ENCODE measurements around the gene DLG2.
A peak's percentile ranks its signal among the peaks of the same experiment; 100 is the strongest.

The DLG2 gene

GRCh38 chr11:84558085-84558905 lies 1068.8 kb downstream of the DLG2 start:
- H3K9ac ChIP-seq (ENCODE audit: low read length): no peak overlapping the region
- H3K27me3 ChIP-seq (replicated peaks; ENCODE audit: insufficient read depth, low read length): no peaks in the 10 kb centered on the region
- H3K9me3 ChIP-seq (replicated peaks; ENCODE audit: insufficient read depth, low read length): no peaks in the 10 kb centered on the region
- peak; percentile 76 for DNase-seq
- H3K4me1 ChIP-seq (ENCODE audit: low read length): no peaks in the 10 kb centered on the region
- no peaks in the 10 kb centered on the region for H3F3A ChIP-seq (ENCODE audit: insufficient read depth, low read length)
- no peak overlapping the region for H3K4me2 ChIP-seq (ENCODE audit: low read depth, low read length)
- no peak overlapping the region for H2AFZ ChIP-seq (ENCODE audit: low read length)
- no peak overlapping the region for H3K4me3 ChIP-seq (ENCODE audit: low read length)
- H3K36me3 ChIP-seq (replicated peaks; ENCODE audit: insufficient read depth, low read length): no peaks in the 10 kb centered on the region
- no peaks in the 10 kb centered on the region for H4K20me1 ChIP-seq (ENCODE audit: insufficient read depth, low read length)
- no peaks in the 10 kb centered on the region for H3K79me2 ChIP-seq (ENCODE audit: low read length)
- no peaks in the 10 kb centered on the region for H3K9me2 ChIP-seq (replicated peaks; ENCODE audit: insufficient read depth, low read length)
- TF ChIP-seq CTCF (IDR thresholded peaks at IDR 0.05; ENCODE audit: low read length) (peak; percentile 71), EZH2phosphoT487 (IDR thresholded peaks at IDR 0.05; ENCODE audit: low read length) (no peak)
- H3K27ac ChIP-seq (ENCODE audit: low read length): no peak overlapping the region

- DNase-seq: no peak
- no peak overlapping the region for H3K9ac ChIP-seq (ENCODE audit: low read length)
- H4K20me1 ChIP-seq (ENCODE audit: insufficient read depth, low read length): no peaks in the 10 kb centered on the region
- no peaks in the 10 kb centered on the region for H3K79me2 ChIP-seq (ENCODE audit: low read length)
- H2AFZ ChIP-seq (ENCODE audit: low read length): no peak overlapping the region
- H3K36me3 ChIP-seq (replicated peaks; ENCODE audit: insufficient read depth, low read length): no peaks in the 10 kb centered on the region
- H3K27ac ChIP-seq (ENCODE audit: low read length): no peak overlapping the region
- no peaks in the 10 kb centered on the region for H3K27me3 ChIP-seq (replicated peaks; ENCODE audit: insufficient read depth, low read length)
- H3K4me2 ChIP-seq (ENCODE audit: low read depth, low read length): no peak overlapping the region
- no peaks in the 10 kb centered on the region for H3F3A ChIP-seq (ENCODE audit: insufficient read depth, low read length)
- H3K9me3 ChIP-seq (replicated peaks; ENCODE audit: insufficient read depth, low read length): no peaks in the 10 kb centered on the region
- H3K9me2 ChIP-seq (replicated peaks; ENCODE audit: insufficient read depth, low read length): no peaks in the 10 kb centered on the region
- TF ChIP-seq EZH2 (optimal IDR thresholded peaks at IDR 0.05; ENCODE audit: low read depth, low read length): no peak
- H3K4me1 ChIP-seq (ENCODE audit: low read length): 0 out of 2 replicates have a peak, but pooled peaks cover 5% of the 10 kb centered on the region
- H3K4me3 ChIP-seq (ENCODE audit: low read length): no peak overlapping the region
These were observed 1074.4 kb downstream of the DLG2 start for GRCh38 chr11:84552791-84553190.

- no peak overlapping the region for H3K27ac ChIP-seq (ENCODE audit: low read length)
- DNase-seq: peak; percentile 46
- no peaks in the 10 kb centered on the region for H4K20me1 ChIP-seq (ENCODE audit: insufficient read depth, low read length)
- no peak overlapping the region for H3K9ac ChIP-seq (ENCODE audit: low read length)
- no peaks in the 10 kb centered on the region for H3K79me2 ChIP-seq (ENCODE audit: low read length)
- 0 out of 2 replicates have a peak, but pooled peaks cover 5% of the 10 kb centered on the region for H3K4me1 ChIP-seq (ENCODE audit: low read length)
- no peaks in the 10 kb centered on the region for H3K9me3 ChIP-seq (replicated peaks; ENCODE audit: insufficient read depth, low read length)
- no peak overlapping the region for H2AFZ ChIP-seq (ENCODE audit: low read length)
- no peaks in the 10 kb centered on the region for H3K36me3 ChIP-seq (replicated peaks; ENCODE audit: insufficient read depth, low read length)
- H3F3A ChIP-seq (ENCODE audit: insufficient read depth, low read length): no peaks in the 10 kb centered on the region
- no peak overlapping the region for H3K4me3 ChIP-seq (ENCODE audit: low read length)
- TF ChIP-seq CTCF (IDR thresholded peaks at IDR 0.05; ENCODE audit: low read length) (no peak), EZH2phosphoT487 (IDR thresholded peaks at IDR 0.05; ENCODE audit: low read length) (no peak), EZH2 (optimal IDR thresholded peaks at IDR 0.05; ENCODE audit: low read depth, low read length) (no peak)
- no peaks in the 10 kb centered on the region for H3K9me2 ChIP-seq (replicated peaks; ENCODE audit: insufficient read depth, low read length)
- no peak overlapping the region for H3K4me2 ChIP-seq (ENCODE audit: low read depth, low read length)
- H3K27me3 ChIP-seq (replicated peaks; ENCODE audit: insufficient read depth, low read length): no peaks in the 10 kb centered on the region
These were observed 1077.9 kb downstream of the DLG2 start for GRCh38 chr11:84549217-84549616.

GRCh38 chr11:84544566-84544965 lies 1082.6 kb downstream of the DLG2 start:
- Histone ChIP-seq H3K27me3 (replicated peaks; ENCODE audit: insufficient read depth, low read length) (no peaks in the 10 kb centered on the region), H3K9me3 (replicated peaks; ENCODE audit: insufficient read depth, low read length) (no peaks in the 10 kb centered on the region), H3K36me3 (replicated peaks; ENCODE audit: insufficient read depth, low read length) (no peaks in the 10 kb centered on the region), H4K20me1 (ENCODE audit: insufficient read depth, low read length) (no peaks in the 10 kb centered on the region), H3K4me1 (ENCODE audit: low read length) (0 out of 2 replicates have a peak, but pooled peaks cover 5% of the 10 kb centered on the region), H3K9me2 (replicated peaks; ENCODE audit: insufficient read depth, low read length) (no peaks in the 10 kb centered on the region), H2AFZ (ENCODE audit: low read length) (no peak overlapping the region), H3K4me3 (ENCODE audit: low read length) (no peak overlapping the region), H3K27ac (ENCODE audit: low read length) (no peak overlapping the region), H3K4me2 (ENCODE audit: low read depth, low read length) (no peak overlapping the region), H3K79me2 (ENCODE audit: low read length) (no peaks in the 10 kb centered on the region), H3K9ac (ENCODE audit: low read length) (no peak overlapping the region), H3F3A (ENCODE audit: insufficient read depth, low read length) (no peaks in the 10 kb centered on the region)
- TF ChIP-seq CTCF (IDR thresholded peaks at IDR 0.05; ENCODE audit: low read length): no peak
- TF ChIP-seq EZH2 (optimal IDR thresholded peaks at IDR 0.05; ENCODE audit: low read depth, low read length): no peak
- no peak for TF ChIP-seq EZH2phosphoT487 (IDR thresholded peaks at IDR 0.05; ENCODE audit: low read length)
- DNase-seq: no peak

All from MM.1S (cell line).